ENCODE results near the gene ESPNL. TPM values are rescaled to one million over a fixed set of nuclear protein-coding genes. Genes with fewer than 3 reads are reported as not detected.
"Not testable (repeated sequence)": the region's sequence is repeated elsewhere in the genome, so short reads cannot be mapped to it uniquely, and the experiment has no call there.

Gene ESPNL
- not detected for polyA plus RNA-seq (2013)

- CTCF ChIA-PET: no interaction called here
- peak in 2 of 3 donors; percentile 63 to 74 for DNase-seq
- Histone ChIP-seq H3K9me3 (ENCODE audit: control extremely low read depth in 1 of 5, control insufficient read depth in 4 of 5, insufficient read depth in 2 of 5, low read depth in 1 of 5, low read length in 4 of 5) (no peaks in the 10 kb centered on the region), H3K4me3 (ENCODE audit: control insufficient read depth in 1 of 7, extremely low read depth in 1 of 7, insufficient read depth in 4 of 7, low read depth in 2 of 7, low read length in 6 of 7) (no peak within 1 kb of the TSS), H3K36me3 (ENCODE audit: control insufficient read depth in 4 of 4, insufficient read depth in 4 of 4, low read length in 3 of 4) (peaks cover 0 to 7% (median 2%) of the 10 kb centered on the region in 4 experiments), H3K27me3 (replicated peaks in 2 of 5; ENCODE audit: control insufficient read depth in 4 of 5, insufficient read depth in 5 of 5, low read length in 4 of 5) (no peaks in the 10 kb centered on the region), H3K4me1 (ENCODE audit: control extremely low read depth in 1 of 4, control insufficient read depth in 4 of 4, insufficient read depth in 4 of 4, low read length in 3 of 4) (peaks cover 3 to 16% (median 9%) of the 10 kb centered on the region in 4 experiments), H3K27ac (ENCODE audit: insufficient read depth in 1 of 2, low read depth in 1 of 2, low read length in 2 of 2, poor library complexity in 1 of 2, severe bottlenecking in 2 of 2) (no peak within 1 kb of the TSS)
- 88% methylated on average over 34 of the region's 38 CpGs for WGBS (ENCODE audit: insufficient coverage)
- POLR2A ChIA-PET: no interaction called here
Observed at GRCh38 chr2:238100049-238100820, at the start of gene ESPNL. Gene ESPNL (plus strand): TSS chr2:238100340. CDS start chr2:238100420, 80 bp downstream.

- no peaks in the 10 kb centered on the region for H3K36me3 ChIP-seq (ENCODE audit: control insufficient read depth in 4 of 4, insufficient read depth in 4 of 4, low read length in 3 of 4)
- peak in 2 of 3 donors; percentile 16 to 30 for DNase-seq
- no peak overlapping the region for H3K4me3 ChIP-seq (ENCODE audit: control insufficient read depth in 1 of 7, extremely low read depth in 1 of 7, insufficient read depth in 4 of 7, low read depth in 2 of 7, low read length in 6 of 7)
- H3K9me3 ChIP-seq (ENCODE audit: control extremely low read depth in 1 of 5, control insufficient read depth in 4 of 5, insufficient read depth in 2 of 5, low read depth in 1 of 5, low read length in 4 of 5): peaks cover 0 to 12% (median 3%) of the 10 kb centered on the region in 5 experiments
- ChIA-PET CTCF (no interaction called here), POLR2A (no interaction called here)
- peaks cover 0 to 6% (median 0%) of the 10 kb centered on the region in 5 experiments for H3K27me3 ChIP-seq (replicated peaks in 2 of 5; ENCODE audit: control insufficient read depth in 4 of 5, insufficient read depth in 5 of 5, low read length in 4 of 5)
- H3K4me1 ChIP-seq (ENCODE audit: control extremely low read depth in 1 of 4, control insufficient read depth in 4 of 4, insufficient read depth in 4 of 4, low read length in 3 of 4): no peaks in the 10 kb centered on the region
- WGBS (ENCODE audit: insufficient coverage): no CpG with 5 or more reads among the region's 2 CpGs
- H3K27ac ChIP-seq (ENCODE audit: insufficient read depth in 1 of 2, low read depth in 1 of 2, low read length in 2 of 2, poor library complexity in 1 of 2, severe bottlenecking in 2 of 2): no peak overlapping the region
Observed at GRCh38 chr2:238053191-238053776, 46.9 kb upstream of the ESPNL start.

DNA sequence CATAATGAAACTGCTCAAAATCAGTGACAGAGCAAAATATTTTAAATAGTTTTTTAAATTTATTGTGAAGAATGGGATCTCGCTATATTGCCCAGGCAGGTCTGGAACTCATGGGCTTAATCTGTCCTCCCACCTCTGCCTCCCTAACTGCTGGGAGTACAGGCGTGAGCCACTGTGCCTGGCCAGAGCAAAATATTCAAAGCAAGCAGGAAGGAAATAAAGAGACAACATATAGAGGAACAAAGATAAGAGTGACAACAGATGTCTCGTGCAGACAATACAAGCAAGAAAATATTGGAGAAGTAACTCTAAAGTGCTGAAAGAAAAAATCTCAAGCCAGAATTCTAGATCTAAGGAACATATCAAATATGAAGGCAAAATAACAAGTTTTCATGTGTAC, 44.3 kb upstream of the ESPNL start:
- WGBS (ENCODE audit: insufficient coverage): 100% methylated on average over 1 of the region's 3 CpGs
- peaks cover 0 to 6% (median 0%) of the 10 kb centered on the region in 5 experiments for H3K27me3 ChIP-seq (replicated peaks in 2 of 5; ENCODE audit: control insufficient read depth in 4 of 5, insufficient read depth in 5 of 5, low read length in 4 of 5)
- no peak overlapping the region for H3K4me3 ChIP-seq (ENCODE audit: control insufficient read depth in 1 of 7, extremely low read depth in 1 of 7, insufficient read depth in 4 of 7, low read depth in 2 of 7, low read length in 6 of 7)
- no peak overlapping the region for H3K27ac ChIP-seq (ENCODE audit: insufficient read depth in 1 of 2, low read depth in 1 of 2, low read length in 2 of 2, poor library complexity in 1 of 2, severe bottlenecking in 2 of 2)
- peaks cover 5 to 11% (median 7%) of the 10 kb centered on the region in 4 experiments for H3K4me1 ChIP-seq (ENCODE audit: control extremely low read depth in 1 of 4, control insufficient read depth in 4 of 4, insufficient read depth in 4 of 4, low read length in 3 of 4)
- H3K36me3 ChIP-seq (ENCODE audit: control insufficient read depth in 4 of 4, insufficient read depth in 4 of 4, low read length in 3 of 4): no peaks in the 10 kb centered on the region
- peak; percentile 3 to 57 (median 44) for DNase-seq
- H3K9me3 ChIP-seq (ENCODE audit: control extremely low read depth in 1 of 5, control insufficient read depth in 4 of 5, insufficient read depth in 2 of 5, low read depth in 1 of 5, low read length in 4 of 5): peaks cover 0 to 8% (median 2%) of the 10 kb centered on the region in 5 experiments
- CTCF ChIA-PET: no interaction called here
- POLR2A ChIA-PET: interaction anchor here (0.7 kb wide), 1 partner anchor 32 kb away, joined by 5 read pairs; no protein-coding TSS in a partner anchor

GRCh38 chr2:238057696-238058575, 42.2 kb upstream of the ESPNL start:
- H3K27me3 ChIP-seq (replicated peaks in 2 of 5; ENCODE audit: control insufficient read depth in 4 of 5, insufficient read depth in 5 of 5, low read length in 4 of 5); H3K27ac ChIP-seq (ENCODE audit: insufficient read depth in 1 of 2, low read depth in 1 of 2, low read length in 2 of 2, poor library complexity in 1 of 2, severe bottlenecking in 2 of 2); H3K4me3 ChIP-seq (ENCODE audit: control insufficient read depth in 1 of 7, extremely low read depth in 1 of 7, insufficient read depth in 4 of 7, low read depth in 2 of 7, low read length in 6 of 7); POLR2A ChIA-PET; H3K36me3 ChIP-seq (ENCODE audit: control insufficient read depth in 4 of 4, insufficient read depth in 4 of 4, low read length in 3 of 4); H3K9me3 ChIP-seq (ENCODE audit: control extremely low read depth in 1 of 5, control insufficient read depth in 4 of 5, insufficient read depth in 2 of 5, low read depth in 1 of 5, low read length in 4 of 5); DNase-seq: not testable (repeated sequence)
- 90% methylated on average over 31 of the region's 44 CpGs for WGBS (ENCODE audit: insufficient coverage)
- peaks cover 5 to 24% (median 17%) of the 10 kb centered on the region in 4 experiments for H3K4me1 ChIP-seq (ENCODE audit: control extremely low read depth in 1 of 4, control insufficient read depth in 4 of 4, insufficient read depth in 4 of 4, low read length in 3 of 4)
- CTCF ChIA-PET: interaction anchor here (0.8 to 1.2 kb wide), 2 partner anchors 16 to 30 kb away, joined by 3 read pairs; no protein-coding TSS in a partner anchor

DNA sequence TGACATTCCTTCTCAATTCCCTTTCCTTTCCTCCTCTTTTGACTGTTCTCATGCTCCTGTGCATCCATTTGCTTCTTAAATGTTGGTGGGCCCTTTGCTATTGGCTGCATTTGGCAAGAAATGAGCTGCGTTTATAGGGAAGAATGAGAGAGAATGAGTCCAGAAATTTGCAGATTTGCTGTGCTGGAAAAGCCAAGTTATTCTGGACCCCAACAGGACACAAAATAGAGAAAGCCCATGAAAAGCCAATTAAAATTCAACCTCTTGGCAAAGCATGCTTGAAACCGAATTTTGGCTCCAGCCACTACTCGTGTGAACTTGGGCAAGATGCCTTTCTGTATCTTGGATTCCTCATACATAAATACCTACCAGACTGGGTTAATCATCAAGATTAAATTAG, 40.6 kb upstream of the ESPNL start:
- Histone ChIP-seq H3K4me1 (ENCODE audit: control extremely low read depth in 1 of 4, control insufficient read depth in 4 of 4, insufficient read depth in 4 of 4, low read length in 3 of 4) (peaks cover 5 to 24% (median 17%) of the 10 kb centered on the region in 4 experiments), H3K27me3 (replicated peaks in 2 of 5; ENCODE audit: control insufficient read depth in 4 of 5, insufficient read depth in 5 of 5, low read length in 4 of 5) (peaks cover 0 to 6% (median 0%) of the 10 kb centered on the region in 5 experiments), H3K27ac (ENCODE audit: insufficient read depth in 1 of 2, low read depth in 1 of 2, low read length in 2 of 2, poor library complexity in 1 of 2, severe bottlenecking in 2 of 2) (no peak overlapping the region), H3K9me3 (ENCODE audit: control extremely low read depth in 1 of 5, control insufficient read depth in 4 of 5, insufficient read depth in 2 of 5, low read depth in 1 of 5, low read length in 4 of 5) (peaks cover 0 to 8% (median 2%) of the 10 kb centered on the region in 5 experiments), H3K4me3 (ENCODE audit: control insufficient read depth in 1 of 7, extremely low read depth in 1 of 7, insufficient read depth in 4 of 7, low read depth in 2 of 7, low read length in 6 of 7) (peak overlapping the region in 3 of 7 experiments; percentile 88 to 95 (median 91)), H3K36me3 (ENCODE audit: control insufficient read depth in 4 of 4, insufficient read depth in 4 of 4, low read length in 3 of 4) (peaks cover 0 to 11% (median 3%) of the 10 kb centered on the region in 4 experiments)
- ChIA-PET POLR2A (no interaction called here), CTCF (interaction anchor here (0.9 to 1.2 kb wide), 3 partner anchors 17 to 196 kb away, joined by 3 read pairs; no protein-coding TSS in a partner anchor)
- 100% methylated on average over 2 of the region's 3 CpGs for WGBS (ENCODE audit: insufficient coverage)
- no peak for DNase-seq

DNA sequence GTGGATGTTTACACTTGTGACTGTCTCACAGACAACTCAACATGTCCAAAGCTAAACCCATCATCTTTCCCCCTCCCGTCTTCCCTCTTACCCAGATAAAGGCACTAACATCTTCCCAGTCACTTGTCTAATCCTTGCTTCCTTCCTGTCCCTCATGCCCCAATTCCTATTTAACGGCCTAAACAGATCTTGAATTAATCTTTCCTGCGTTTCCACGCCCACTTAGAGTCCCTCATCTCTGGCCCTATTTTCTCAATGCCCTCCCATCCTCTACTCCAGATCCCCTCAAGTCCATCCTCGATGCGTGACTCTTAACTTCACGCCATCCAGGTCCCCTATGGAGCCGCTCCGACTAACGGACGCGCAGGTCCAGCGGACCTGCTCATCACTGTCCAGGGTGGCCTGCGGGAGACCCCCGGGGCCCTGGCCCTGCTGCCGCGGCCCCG, 40.0 kb upstream of the ESPNL start:
- Histone ChIP-seq H3K4me1 (ENCODE audit: control extremely low read depth in 1 of 4, control insufficient read depth in 4 of 4, insufficient read depth in 4 of 4, low read length in 3 of 4) (peaks cover 5 to 24% (median 17%) of the 10 kb centered on the region in 4 experiments), H3K27me3 (replicated peaks in 2 of 5; ENCODE audit: control insufficient read depth in 4 of 5, insufficient read depth in 5 of 5, low read length in 4 of 5) (peaks cover 0 to 6% (median 0%) of the 10 kb centered on the region in 5 experiments), H3K4me3 (ENCODE audit: control insufficient read depth in 1 of 7, extremely low read depth in 1 of 7, insufficient read depth in 4 of 7, low read depth in 2 of 7, low read length in 6 of 7) (peak overlapping the region; percentile 76 to 95 (median 91)), H3K36me3 (ENCODE audit: control insufficient read depth in 4 of 4, insufficient read depth in 4 of 4, low read length in 3 of 4) (peaks cover 0 to 17% (median 4%) of the 10 kb centered on the region in 4 experiments), H3K9me3 (ENCODE audit: control extremely low read depth in 1 of 5, control insufficient read depth in 4 of 5, insufficient read depth in 2 of 5, low read depth in 1 of 5, low read length in 4 of 5) (peaks cover 0 to 8% (median 2%) of the 10 kb centered on the region in 5 experiments), H3K27ac (ENCODE audit: insufficient read depth in 1 of 2, low read depth in 1 of 2, low read length in 2 of 2, poor library complexity in 1 of 2, severe bottlenecking in 2 of 2) (peak overlapping the region; percentile 59 to 83)
- peak in 1 of 3 donors; percentile 25 for DNase-seq
- WGBS (ENCODE audit: insufficient coverage): 6% methylated on average over 18 of the region's 18 CpGs
- ChIA-PET POLR2A (interaction anchor here (0.6 kb wide), 1 partner anchor 122 kb away, joined by 3 read pairs; no protein-coding TSS in a partner anchor), CTCF (interaction anchor here (1.0 kb wide), 1 partner anchor 18 kb away, joined by 3 read pairs; no protein-coding TSS in a partner anchor)

Data from common myeloid progenitor, CD34-positive (primary cell).